BLaER1 (cell line): ENCODE measurements around the gene EVPL.

Source experiments
- H3K27ac ChIP-seq: shearing (Covaris generic); formaldehyde crosslinking; 2 replicates; pipeline ENCODE4 v1.8.1; 2022
- H3K27me3 ChIP-seq: shearing (Covaris generic); formaldehyde crosslinking; 2 replicates; pipeline ENCODE4 v1.8.1; 2022
- H3K36me3 ChIP-seq: shearing (Covaris generic); formaldehyde crosslinking; 2 replicates; pipeline ENCODE4 v1.8.1; 2022
- H3K4me1 ChIP-seq: shearing (Covaris generic); formaldehyde crosslinking; 2 replicates; pipeline ENCODE4 v1.8.1; 2022
- H3K4me2 ChIP-seq: shearing (Covaris generic); formaldehyde crosslinking; 2 replicates; pipeline ENCODE4 v1.8.1; 2022
- H3K4me3 ChIP-seq: shearing (Covaris generic); formaldehyde crosslinking; 2 replicates; pipeline ENCODE4 v1.8.1; 2022
- H3K9ac ChIP-seq: shearing (Covaris generic); formaldehyde crosslinking; 2 replicates; pipeline ENCODE4 v1.8.1; 2022
- H3K9me3 ChIP-seq: shearing (Covaris generic); formaldehyde crosslinking; 2 replicates; pipeline ENCODE4 v1.8.1; 2022
- H4K20me1 ChIP-seq: shearing (Covaris generic); formaldehyde crosslinking; 2 replicates; pipeline ENCODE4 v1.8.1; 2022
- Cebpa-rat ChIP-seq: shearing (Covaris generic); IDR thresholded peaks from 2 replicates; pipeline ENCODE4 v1.8.1; 2022

The EVPL gene

GRCh38 chr17:76009969-76010661 lies 17.0 kb downstream of the EVPL start:
- Histone ChIP-seq H3K9me3 (no peaks in the 10 kb centered on the region), H3K27me3 (no peaks in the 10 kb centered on the region), H3K4me3 (no peak overlapping the region), H4K20me1 (no peaks in the 10 kb centered on the region), H3K27ac (peak overlapping the region; percentile 66), H3K4me1 (peaks cover 58% of the 10 kb centered on the region), H3K36me3 (no peaks in the 10 kb centered on the region), H3K9ac (peak overlapping the region; percentile 46; the same call in 1 of the 2 replicates), H3K4me2 (peak overlapping the region; percentile 46)
- TF ChIP-seq Cebpa-rat: no peak

DNA sequence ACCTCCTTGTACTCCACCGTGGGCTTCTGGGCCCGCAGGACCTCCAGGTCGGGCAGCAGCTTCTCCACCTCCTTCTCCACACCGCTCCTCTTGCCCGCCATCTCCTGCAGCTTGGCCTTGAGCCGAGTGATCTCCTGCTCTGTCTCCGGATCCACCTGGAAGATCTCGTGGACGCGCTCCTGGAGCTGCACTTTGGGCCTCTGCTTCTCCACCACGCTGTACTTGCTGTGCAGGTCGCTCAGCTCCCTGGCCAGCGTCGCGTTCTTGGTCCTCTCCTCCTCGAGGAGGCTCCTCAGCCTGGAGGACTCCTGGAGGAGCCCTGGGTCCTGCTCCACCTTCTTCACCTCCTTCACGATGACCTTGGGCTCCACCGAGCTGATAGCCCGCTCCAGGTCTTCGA lies 17.7 kb downstream of the EVPL start:
- Histone ChIP-seq H3K36me3 (0 out of 2 replicates have a peak, but pooled peaks cover 2% of the 10 kb centered on the region), H4K20me1 (no peaks in the 10 kb centered on the region), H3K9me3 (no peaks in the 10 kb centered on the region), H3K27me3 (no peaks in the 10 kb centered on the region), H3K4me3 (no peak overlapping the region), H3K4me2 (peak overlapping the region; percentile 46; the same call in 1 of the 2 replicates), H3K9ac (no peak overlapping the region), H3K4me1 (peaks cover 58% of the 10 kb centered on the region), H3K27ac (peak overlapping the region; percentile 66)
- no peak for TF ChIP-seq Cebpa-rat

- Histone ChIP-seq H3K27ac (0 out of 2 replicates have a peak overlapping the region, but pooled peaks have one; percentile 22), H3K9me3 (no peaks in the 10 kb centered on the region), H3K9ac (no peak overlapping the region), H4K20me1 (no peaks in the 10 kb centered on the region), H3K27me3 (no peaks in the 10 kb centered on the region), H3K36me3 (0 out of 2 replicates have a peak, but pooled peaks cover 7% of the 10 kb centered on the region), H3K4me3 (no peak overlapping the region), H3K4me2 (no peak overlapping the region), H3K4me1 (peaks cover 56% of the 10 kb centered on the region)
- no peak for TF ChIP-seq Cebpa-rat
Measured at GRCh38 chr17:76008630-76009425, 18.3 kb downstream of the EVPL start.

- no peak overlapping the region for H3K4me2 ChIP-seq
- no peak overlapping the region for H3K9ac ChIP-seq
- no peaks in the 10 kb centered on the region for H3K27me3 ChIP-seq
- no peak overlapping the region for H3K4me3 ChIP-seq
- no peaks in the 10 kb centered on the region for H3K9me3 ChIP-seq
- H3K36me3 ChIP-seq: peaks cover 12% of the 10 kb centered on the region; the same call in 1 of the 2 replicates
- no peak for TF ChIP-seq Cebpa-rat
- H3K27ac ChIP-seq: peak overlapping the region; percentile 22; the same call in 1 of the 2 replicates
- H4K20me1 ChIP-seq: no peaks in the 10 kb centered on the region
- peaks cover 55% of the 10 kb centered on the region for H3K4me1 ChIP-seq
Measured at GRCh38 chr17:76008208-76008607, 18.9 kb downstream of the EVPL start.

DNA sequence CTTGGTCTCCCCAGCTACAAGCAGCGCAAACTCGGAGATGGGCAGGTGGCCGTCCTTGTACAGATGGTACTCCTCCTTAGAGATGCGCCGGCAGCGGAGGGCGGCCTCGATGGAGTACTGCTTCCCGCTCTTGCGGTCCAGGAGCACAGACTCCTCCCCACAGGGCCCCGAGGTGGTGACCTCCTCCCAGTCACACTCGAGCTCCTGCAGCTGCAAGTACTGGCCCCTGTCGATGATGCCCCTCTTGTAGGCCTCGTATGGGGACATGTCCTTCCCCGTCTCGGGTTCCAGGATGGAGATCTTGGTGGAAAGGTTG lies 19.3 kb downstream of the EVPL start:
- Histone ChIP-seq H3K27ac (peak overlapping the region; percentile 22; the same call in 1 of the 2 replicates), H3K4me2 (no peak overlapping the region), H4K20me1 (no peaks in the 10 kb centered on the region), H3K36me3 (peaks cover 16% of the 10 kb centered on the region; the same call in 1 of the 2 replicates), H3K4me1 (peaks cover 55% of the 10 kb centered on the region), H3K9ac (no peak overlapping the region), H3K4me3 (no peak overlapping the region), H3K27me3 (no peaks in the 10 kb centered on the region), H3K9me3 (no peaks in the 10 kb centered on the region)
- TF ChIP-seq Cebpa-rat: no peak

- peaks cover 21% of the 10 kb centered on the region; the same call in 1 of the 2 replicates for H3K36me3 ChIP-seq
- no peaks in the 10 kb centered on the region for H4K20me1 ChIP-seq
- H3K4me1 ChIP-seq: peaks cover 55% of the 10 kb centered on the region
- H3K4me2 ChIP-seq: no peak overlapping the region
- H3K27me3 ChIP-seq: no peaks in the 10 kb centered on the region
- TF ChIP-seq Cebpa-rat: no peak
- peak overlapping the region; percentile 94 for H3K27ac ChIP-seq
- H3K4me3 ChIP-seq: no peak overlapping the region
- 0 out of 2 replicates have a peak overlapping the region, but pooled peaks have one; percentile 74 for H3K9ac ChIP-seq
- H3K9me3 ChIP-seq: no peaks in the 10 kb centered on the region
Measured at GRCh38 chr17:76007131-76007849, 19.8 kb downstream of the EVPL start.

DNA sequence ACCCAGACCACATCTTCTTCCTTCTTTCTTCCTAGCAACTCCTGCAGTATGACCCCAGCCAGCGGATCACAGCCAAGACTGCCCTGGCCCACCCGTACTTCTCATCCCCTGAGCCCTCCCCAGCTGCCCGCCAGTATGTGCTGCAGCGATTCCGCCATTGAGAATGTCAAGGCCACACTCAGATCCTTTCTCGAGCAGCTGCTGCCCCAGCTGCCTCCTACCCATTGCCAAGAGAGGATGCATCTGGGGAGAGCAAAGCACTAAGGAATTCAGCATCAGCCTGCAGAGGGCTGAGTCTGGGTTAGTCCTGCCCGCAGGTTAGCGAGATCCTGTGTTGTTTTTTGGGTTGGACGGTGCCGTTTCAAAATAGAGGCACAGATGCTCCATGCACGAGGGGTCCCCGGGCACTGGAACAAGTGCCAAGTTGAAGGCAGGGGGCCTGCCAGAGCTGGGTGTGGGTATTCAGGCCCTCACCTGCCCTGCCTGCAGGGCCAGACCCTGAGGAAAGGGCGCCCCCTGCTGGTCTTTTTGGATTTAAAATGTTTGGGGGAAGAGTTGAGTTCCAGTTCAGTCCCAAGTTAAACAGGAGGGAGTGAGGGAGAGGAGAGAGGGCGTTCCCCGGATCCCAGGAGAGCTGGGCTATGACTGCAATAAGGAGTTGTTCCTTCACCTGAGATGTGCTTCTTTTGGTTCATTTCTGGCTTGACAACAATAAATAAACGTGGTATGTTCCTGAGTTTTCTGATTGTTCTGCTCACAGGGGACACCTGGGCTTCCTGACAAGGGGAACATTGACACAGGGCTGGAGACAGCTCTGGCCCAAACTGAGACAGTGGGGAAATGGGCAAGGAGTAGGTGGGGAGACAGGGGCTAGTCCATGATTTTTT lies 21.6 kb downstream of the EVPL start:
- Histone ChIP-seq H4K20me1 (no peaks in the 10 kb centered on the region), H3K4me1 (peaks cover 47% of the 10 kb centered on the region), H3K4me3 (no peak overlapping the region), H3K36me3 (peaks cover 30% of the 10 kb centered on the region; the same call in 1 of the 2 replicates), H3K4me2 (peak overlapping the region; percentile 78), H3K9me3 (no peaks in the 10 kb centered on the region), H3K27me3 (no peaks in the 10 kb centered on the region), H3K9ac (peak overlapping the region; percentile 74), H3K27ac (peak overlapping the region; percentile 94)
- no peak for TF ChIP-seq Cebpa-rat

DNA sequence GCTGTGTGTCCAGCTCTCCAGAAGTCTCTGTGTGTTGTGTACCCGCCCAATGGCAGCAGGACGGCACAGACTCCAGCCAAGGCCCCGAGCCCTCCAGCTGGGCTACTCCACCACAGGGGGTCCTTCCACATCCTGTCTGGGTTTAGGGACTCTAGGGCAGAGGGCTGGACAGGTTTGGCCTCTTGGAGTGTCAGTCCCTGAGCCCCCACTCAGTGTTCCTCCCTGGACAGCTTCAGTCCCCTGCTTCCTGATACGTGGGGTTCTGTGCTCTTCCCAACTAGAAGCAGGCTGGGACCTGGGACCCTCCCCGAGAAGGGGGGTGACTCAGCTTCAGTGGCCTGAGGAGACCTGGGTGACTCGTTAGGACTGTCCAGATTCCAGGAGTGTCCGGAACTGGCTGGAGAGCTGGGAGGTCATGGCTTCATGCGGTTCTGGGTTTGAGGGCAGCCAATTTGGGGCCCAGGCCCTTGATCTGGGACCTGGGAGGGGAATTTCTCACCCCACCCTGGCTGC lies 22.3 kb downstream of the EVPL start:
- Histone ChIP-seq H3K27me3 (no peaks in the 10 kb centered on the region), H3K9ac (peak overlapping the region; percentile 74), H3K4me3 (no peak overlapping the region), H3K36me3 (peaks cover 36% of the 10 kb centered on the region; the same call in 1 of the 2 replicates), H3K9me3 (no peaks in the 10 kb centered on the region), H4K20me1 (no peaks in the 10 kb centered on the region), H3K27ac (peak overlapping the region; percentile 94), H3K4me1 (peaks cover 47% of the 10 kb centered on the region), H3K4me2 (peak overlapping the region; percentile 78)
- no peak for TF ChIP-seq Cebpa-rat

DNA sequence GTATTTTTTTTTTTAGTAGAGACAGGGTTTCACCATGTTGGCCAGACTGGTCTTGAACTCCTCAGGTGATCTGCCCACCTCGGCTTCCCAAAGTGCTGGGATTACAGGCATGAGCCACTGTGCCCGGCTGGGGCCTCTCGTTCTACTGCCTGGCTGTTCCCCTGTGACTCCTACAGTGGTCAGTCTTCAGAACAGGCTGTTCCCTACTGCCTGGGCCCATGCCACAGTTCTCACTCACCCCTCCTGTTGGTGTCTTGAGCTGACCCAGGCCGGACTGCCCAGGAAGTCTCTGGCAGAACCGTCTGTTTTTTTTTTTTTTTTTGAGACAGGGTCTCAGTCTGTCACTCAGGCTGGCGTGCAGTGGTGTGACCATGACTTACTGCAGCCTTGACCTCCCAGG lies 23.2 kb downstream of the EVPL start:
- Histone ChIP-seq H3K27me3 (no peaks in the 10 kb centered on the region), H3K4me2 (no peak overlapping the region), H3K9me3 (no peaks in the 10 kb centered on the region), H3K9ac (no peak overlapping the region), H4K20me1 (no peaks in the 10 kb centered on the region), H3K27ac (peak overlapping the region; percentile 94; the same call in 1 of the 2 replicates), H3K4me1 (peaks cover 39% of the 10 kb centered on the region), H3K36me3 (peaks cover 40% of the 10 kb centered on the region; the same call in 1 of the 2 replicates), H3K4me3 (no peak overlapping the region)
- no peak for TF ChIP-seq Cebpa-rat
